Adipocyte (in vitro differentiated cells): ENCODE data around the gene ENTREP1.
"Not testable (repeated sequence)": the region's sequence is repeated elsewhere in the genome, so short reads cannot be mapped to it uniquely, and the experiment has no call there.

Experiments used
- DNase-seq: peaks from one replicate; pipeline ENCODE4 v3.0.0-alpha.2; 2015; ENCODE audit warnings: low read depth
- H3K27me3 ChIP-seq: replicated peaks from 2 replicates; pipeline ENCODE4 v1.7.0; 2013; ENCODE audit warnings: mild to moderate bottlenecking, low read length, moderate library complexity; ENCODE audit not compliant: control insufficient read depth, insufficient read depth
- H3K36me3 ChIP-seq: 2 replicates; pipeline ENCODE4 v1.7.0; 2013; ENCODE audit warnings: low read length, mild to moderate bottlenecking, moderate library complexity; ENCODE audit not compliant: control insufficient read depth, insufficient read depth, severe bottlenecking
- H3K4me1 ChIP-seq: 2 replicates; pipeline ENCODE4 v1.7.0; 2013; ENCODE audit warnings: mild to moderate bottlenecking, low read length, moderate library complexity; ENCODE audit not compliant: control insufficient read depth, insufficient read depth
- H3K4me3 ChIP-seq: 2 replicates; pipeline ENCODE4 v1.7.0; 2013; ENCODE audit warnings: mild to moderate bottlenecking, low read length, moderate library complexity
- H3K9ac ChIP-seq: 2 replicates; pipeline ENCODE4 v1.7.0; 2013; ENCODE audit warnings: mild to moderate bottlenecking, low read length, moderate library complexity
- H3K9me3 ChIP-seq: 2 replicates; pipeline ENCODE4 v1.7.0; 2013; ENCODE audit warnings: mild to moderate bottlenecking, low read length, moderate library complexity; ENCODE audit not compliant: control insufficient read depth

ENTREP1 gene

DNA sequence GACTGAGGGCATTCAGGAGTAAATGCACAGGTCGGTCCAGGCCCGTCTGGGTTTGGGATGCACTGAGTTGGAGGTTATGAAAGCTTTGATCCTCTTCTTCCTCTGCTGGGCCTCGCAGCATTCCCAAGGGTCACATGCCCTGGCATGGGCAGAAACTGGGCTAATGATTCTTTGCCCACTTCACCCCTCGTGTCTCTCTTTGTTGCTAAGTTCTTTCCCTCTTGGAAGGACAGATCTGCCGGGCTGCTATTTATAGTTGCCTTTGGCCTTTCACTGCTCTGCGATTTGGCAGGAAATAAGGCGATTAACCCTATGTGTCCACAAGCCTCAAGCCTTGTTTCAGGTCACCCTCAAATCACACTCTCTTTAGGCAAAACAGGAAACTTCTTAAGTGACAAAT is 66.9 kb downstream of the ENTREP1 start:
- peaks cover 14% of the 10 kb centered on the region for H3K4me1 ChIP-seq
- no peak overlapping the region for H3K4me3 ChIP-seq

DNA sequence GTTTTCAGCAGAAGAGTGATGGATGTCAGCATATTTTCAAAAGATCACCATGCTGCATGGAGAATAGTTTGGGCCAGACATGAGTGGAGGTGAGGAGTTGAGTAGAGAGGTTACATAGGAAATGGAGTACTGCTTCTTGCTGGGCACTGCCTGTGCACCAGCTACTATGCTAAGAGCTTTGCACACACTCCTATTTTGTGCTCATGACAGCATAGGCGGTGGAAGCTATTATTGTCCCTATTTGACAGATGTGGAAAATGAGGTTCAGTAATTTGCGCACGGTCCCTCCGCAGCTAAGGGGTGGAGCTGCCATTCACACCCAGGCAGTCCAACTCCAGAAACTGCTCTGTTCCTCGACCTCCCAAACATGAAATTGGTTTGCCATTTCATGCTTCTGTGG is 67.8 kb downstream of the ENTREP1 start:
- H3K36me3 ChIP-seq: no peaks in the 10 kb centered on the region
- no peak for DNase-seq
- no peak overlapping the region for H3K4me3 ChIP-seq
- H3K9me3 ChIP-seq: no peaks in the 10 kb centered on the region
- H3K4me1 ChIP-seq: peaks cover 22% of the 10 kb centered on the region
- no peak overlapping the region for H3K9ac ChIP-seq
- H3K27me3 ChIP-seq: peaks cover 25% of the 10 kb centered on the region

More for the DNA sequence above, 66.9 kb downstream of the ENTREP1 start:
- no peaks in the 10 kb centered on the region for H3K9me3 ChIP-seq
- no peaks in the 10 kb centered on the region for H3K36me3 ChIP-seq
- H3K9ac ChIP-seq: no peak overlapping the region
- DNase-seq: no peak
- H3K27me3 ChIP-seq: peaks cover 34% of the 10 kb centered on the region

DNA sequence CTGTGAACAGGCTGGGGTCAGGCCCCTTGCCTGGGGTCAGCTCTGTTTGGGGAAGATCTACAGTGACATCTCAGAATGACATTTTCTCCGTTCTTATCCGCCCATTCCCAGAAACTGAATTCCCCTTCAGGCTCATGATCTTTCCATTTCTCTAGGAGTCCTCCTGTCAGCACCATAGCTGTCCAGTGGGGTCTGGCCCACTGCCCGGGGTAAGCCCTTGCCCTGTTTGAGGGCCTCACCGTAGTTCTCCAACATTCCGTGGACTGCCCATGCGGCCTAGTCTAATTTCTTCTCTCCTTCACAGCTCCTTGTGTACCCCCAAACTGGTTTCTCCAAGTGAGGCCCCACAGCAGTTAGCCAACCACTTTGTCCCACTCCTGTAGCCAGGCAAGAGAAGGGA is 68.4 kb downstream of the ENTREP1 start:
- H3K36me3 ChIP-seq: no peaks in the 10 kb centered on the region
- no peak overlapping the region for H3K4me3 ChIP-seq
- H3K27me3 ChIP-seq: peaks cover 19% of the 10 kb centered on the region
- no peaks in the 10 kb centered on the region for H3K9me3 ChIP-seq
- no peak for DNase-seq
- H3K9ac ChIP-seq: no peak overlapping the region
- peaks cover 24% of the 10 kb centered on the region for H3K4me1 ChIP-seq

DNA sequence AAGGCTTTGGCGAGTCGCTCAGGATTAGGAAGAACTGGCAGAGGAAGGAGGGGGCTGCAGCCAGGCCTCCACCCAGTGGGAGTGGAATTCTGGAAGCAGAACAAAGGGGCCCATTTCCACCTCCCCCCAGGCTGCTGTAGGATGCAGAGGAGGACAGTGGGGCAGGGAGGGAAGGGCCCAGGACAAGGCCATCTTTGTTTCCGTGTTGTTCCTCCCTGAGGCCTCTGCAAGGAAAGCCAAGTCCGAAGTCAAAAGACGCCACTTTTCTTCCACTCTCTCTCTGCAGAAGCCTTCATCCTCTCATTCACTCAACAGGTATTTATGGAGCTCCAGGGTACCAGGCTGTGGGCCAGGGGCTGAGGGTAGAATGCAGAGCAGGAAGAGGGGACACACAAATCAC is 70.7 kb downstream of the ENTREP1 start:
- Histone ChIP-seq H3K4me1 (peaks cover 24% of the 10 kb centered on the region), H3K9ac (no peak overlapping the region), H3K9me3 (no peaks in the 10 kb centered on the region), H3K4me3 (no peak overlapping the region), H3K36me3 (no peaks in the 10 kb centered on the region), H3K27me3 (peaks cover 5% of the 10 kb centered on the region)
- no peak for DNase-seq

DNA sequence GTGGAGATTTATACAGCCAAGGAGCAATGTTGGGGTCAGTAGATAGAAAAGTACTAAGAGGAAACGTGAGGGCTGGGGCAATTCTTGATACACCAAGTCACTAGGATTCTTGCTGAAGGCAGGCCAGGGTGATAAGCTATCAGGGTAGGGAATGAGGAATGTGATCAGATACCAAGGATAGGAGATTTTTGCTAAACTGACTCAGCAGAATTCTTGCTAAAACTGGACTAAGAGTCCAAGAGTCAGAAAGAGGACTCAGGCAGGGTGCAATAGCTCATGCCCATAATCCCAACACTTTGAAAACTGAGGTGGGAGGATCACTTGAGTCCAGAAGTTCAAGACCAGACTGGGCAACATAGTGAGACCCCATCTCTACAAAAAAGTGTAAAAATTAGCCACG is 71.7 kb downstream of the ENTREP1 start:
- Histone ChIP-seq H3K9me3 (peaks cover 5% of the 10 kb centered on the region), H3K9ac (no peak overlapping the region), H3K4me3 (no peak overlapping the region), H3K4me1 (peaks cover 21% of the 10 kb centered on the region), H3K36me3 (no peaks in the 10 kb centered on the region), H3K27me3 (peaks cover 2% of the 10 kb centered on the region)
- DNase-seq: no peak

DNA sequence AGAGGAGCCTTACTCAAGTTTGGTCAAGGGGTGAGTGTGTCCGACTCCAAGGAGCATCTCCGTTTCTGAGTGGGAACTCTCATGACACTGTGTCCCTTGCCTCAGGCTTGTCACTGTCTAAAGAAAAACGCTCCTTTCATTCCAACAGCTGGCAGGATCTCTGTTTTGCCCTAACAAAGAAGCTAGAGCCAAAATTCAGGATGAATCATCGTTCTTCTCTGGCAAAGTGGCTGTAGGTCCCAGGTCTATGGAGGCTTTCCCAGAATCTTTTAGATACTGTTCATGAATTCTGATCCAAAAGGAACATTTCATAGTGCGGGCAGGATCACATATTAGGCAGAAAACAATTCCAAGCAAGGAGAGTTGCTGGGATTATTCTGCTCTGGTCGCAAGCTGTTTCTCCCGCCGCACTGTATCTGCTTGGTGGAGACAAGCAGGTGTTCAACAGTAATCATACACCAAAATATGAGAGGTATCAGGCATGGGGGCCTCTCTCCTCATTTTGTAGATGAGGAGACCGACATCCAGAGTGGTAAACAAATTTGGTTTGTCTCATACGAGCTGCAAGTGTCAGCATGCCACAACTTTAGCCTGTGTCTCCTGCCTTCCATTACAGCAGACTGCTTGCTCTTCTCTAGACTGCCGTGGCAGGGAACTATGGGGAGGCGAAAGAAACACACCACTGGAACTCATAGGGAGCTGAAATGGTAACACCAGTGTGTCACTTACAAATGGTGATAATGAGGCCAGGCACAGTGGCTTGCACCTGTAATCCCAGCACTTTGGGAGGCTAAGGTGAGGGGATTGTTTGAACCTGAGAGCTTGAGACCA is 72.6 kb downstream of the ENTREP1 start:
- H3K4me1 ChIP-seq: peaks cover 13% of the 10 kb centered on the region
- peak overlapping the region; percentile 18 for H3K4me3 ChIP-seq
- H3K9me3 ChIP-seq: peaks cover 5% of the 10 kb centered on the region
- H3K27me3 ChIP-seq: peaks cover 3% of the 10 kb centered on the region
- no peak overlapping the region for H3K9ac ChIP-seq
- DNase-seq: peak; percentile 14
- H3K36me3 ChIP-seq: no peaks in the 10 kb centered on the region

DNA sequence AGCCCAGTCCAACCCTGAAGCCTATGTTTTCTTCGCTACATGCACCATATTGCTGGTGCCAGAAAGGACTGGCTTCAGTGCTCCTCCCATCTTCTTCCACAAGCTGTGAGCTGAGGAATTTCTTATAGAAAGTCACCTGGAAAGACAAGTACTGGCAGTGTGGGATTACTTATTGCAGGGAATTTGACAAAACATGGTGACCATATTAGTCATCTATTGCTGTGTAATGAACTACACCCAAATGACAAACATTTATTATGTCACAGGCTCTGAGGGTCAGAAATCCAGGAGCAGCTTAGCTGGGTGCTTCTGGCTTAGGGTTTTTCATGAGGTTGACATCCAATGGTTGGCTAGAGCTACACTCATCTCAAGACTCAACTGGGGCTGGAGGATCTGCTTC is 75.5 kb downstream of the ENTREP1 start:
- H3K4me3 ChIP-seq: no peak overlapping the region
- DNase-seq: no peak
- no peaks in the 10 kb centered on the region for H3K36me3 ChIP-seq
- peaks cover 5% of the 10 kb centered on the region for H3K9me3 ChIP-seq
- peaks cover 10% of the 10 kb centered on the region for H3K27me3 ChIP-seq
- H3K4me1 ChIP-seq: peaks cover 13% of the 10 kb centered on the region
- no peak overlapping the region for H3K9ac ChIP-seq

DNA sequence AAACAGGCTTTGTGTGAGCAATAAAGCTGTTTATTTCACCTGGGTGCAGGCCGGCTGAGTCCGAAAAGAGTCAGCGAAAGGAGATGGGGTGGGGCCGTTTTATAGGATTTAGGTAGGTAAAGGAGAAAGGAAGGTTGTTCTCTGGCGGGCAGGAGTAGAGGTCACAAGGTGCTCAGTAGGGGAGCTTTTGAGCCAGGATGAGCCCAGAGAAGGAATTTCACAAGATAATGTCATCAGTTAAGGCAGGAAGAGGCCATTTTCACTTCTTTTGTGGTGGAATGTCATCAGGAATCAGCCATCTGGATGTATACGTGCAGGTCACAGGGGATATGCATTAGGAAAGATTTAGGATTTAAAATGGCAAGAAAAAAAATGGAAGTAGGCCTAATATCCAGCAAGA is 84.9 kb downstream of the ENTREP1 start:
- not testable (repeated sequence) for DNase-seq, H3K9me3 ChIP-seq, H3K36me3 ChIP-seq, H3K4me3 ChIP-seq, H3K4me1 ChIP-seq, H3K9ac ChIP-seq
- peaks cover 17% of the 10 kb centered on the region for H3K27me3 ChIP-seq

DNA sequence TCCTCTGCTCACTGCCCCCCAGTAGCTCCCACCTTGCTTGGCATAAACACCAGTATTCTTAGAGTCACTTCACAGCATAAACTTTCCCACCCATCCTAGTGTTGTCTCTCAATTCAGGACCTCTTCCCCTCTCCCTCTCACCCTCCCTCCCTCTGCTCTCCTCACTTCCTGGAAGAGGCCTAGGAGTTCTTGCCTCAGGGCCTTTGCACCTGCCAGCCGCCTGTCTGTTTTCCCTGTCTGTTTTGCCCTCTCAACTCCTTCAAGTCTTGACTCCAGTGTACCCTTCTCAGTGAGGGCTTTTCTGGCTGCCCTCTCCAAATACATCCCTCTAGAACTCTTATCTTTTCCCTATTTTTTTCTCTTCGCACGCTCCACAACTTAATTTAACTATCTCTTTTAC is 86.2 kb downstream of the ENTREP1 start:
- Histone ChIP-seq H3K4me1 (no peaks in the 10 kb centered on the region), H3K9me3 (no peaks in the 10 kb centered on the region), H3K36me3 (no peaks in the 10 kb centered on the region), H3K4me3 (no peak overlapping the region), H3K27me3 (peaks cover 17% of the 10 kb centered on the region), H3K9ac (no peak overlapping the region)
- DNase-seq: no peak

DNA sequence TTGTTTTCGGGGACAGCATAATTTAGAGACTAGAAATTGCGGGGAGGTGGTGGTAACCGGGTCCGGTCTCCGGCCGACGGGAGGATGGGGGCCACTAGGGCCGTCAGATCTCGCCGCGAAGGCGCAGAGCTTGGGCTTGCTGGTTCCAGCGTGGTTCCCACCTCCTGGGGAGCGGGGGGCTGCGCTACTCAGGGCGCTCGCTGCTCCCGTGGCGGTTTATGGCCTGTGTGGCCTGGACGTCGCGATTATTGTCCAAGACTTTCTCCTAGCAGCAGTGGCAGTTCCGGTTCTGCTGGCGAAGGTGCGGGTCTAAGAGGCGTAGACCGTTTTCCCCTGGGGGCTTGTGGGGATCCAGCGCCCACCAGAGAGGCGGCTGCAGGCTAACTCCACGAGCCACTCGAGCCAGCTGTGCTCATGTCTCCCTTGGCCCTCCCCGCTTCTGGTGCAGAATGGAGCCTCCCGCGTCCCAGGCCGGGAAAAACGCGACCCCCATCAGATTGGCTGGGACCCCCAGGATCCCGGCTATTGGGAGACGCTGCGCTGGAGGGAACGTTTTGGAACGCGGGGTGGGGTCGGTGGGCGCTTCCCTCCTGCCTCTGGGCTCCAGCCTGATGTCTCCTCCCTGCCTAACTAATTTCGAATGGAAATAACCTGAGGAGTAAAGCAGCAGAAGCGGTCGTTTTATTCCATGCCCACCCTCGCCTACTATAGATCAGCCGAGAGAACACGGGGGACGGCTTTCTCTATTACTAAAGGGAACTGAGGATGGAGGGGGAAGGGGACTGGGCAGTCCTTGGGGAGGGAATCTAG is 87.1 kb downstream of the ENTREP1 start:
- no peak for DNase-seq
- Histone ChIP-seq H3K36me3 (no peaks in the 10 kb centered on the region), H3K4me3 (no peak overlapping the region), H3K4me1 (no peaks in the 10 kb centered on the region), H3K9ac (no peak overlapping the region), H3K27me3 (peaks cover 17% of the 10 kb centered on the region), H3K9me3 (no peaks in the 10 kb centered on the region)

DNA sequence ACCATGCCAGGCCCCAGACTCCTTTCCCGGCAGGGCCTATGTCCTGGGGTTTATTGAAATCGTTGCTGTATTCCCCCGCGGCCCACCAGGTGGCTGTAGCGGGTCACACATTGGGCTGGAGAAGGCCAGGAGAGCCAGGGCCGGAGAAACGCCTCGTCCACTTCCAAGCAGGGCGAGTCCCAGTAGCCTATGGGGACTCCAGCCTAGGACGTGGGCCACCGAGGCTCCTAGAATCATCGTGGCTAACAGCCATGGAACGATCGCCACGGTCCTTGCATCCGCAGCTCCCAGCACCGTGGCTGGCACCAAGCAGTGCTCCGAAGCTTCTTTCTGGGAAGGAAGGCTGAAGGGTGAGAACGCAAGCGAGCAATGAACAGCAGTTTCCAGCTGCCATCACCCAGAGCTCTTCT is 87.7 kb downstream of the ENTREP1 start:
- Histone ChIP-seq H3K9me3 (no peaks in the 10 kb centered on the region), H3K9ac (no peak overlapping the region), H3K36me3 (no peaks in the 10 kb centered on the region), H3K4me1 (no peaks in the 10 kb centered on the region), H3K27me3 (peaks cover 17% of the 10 kb centered on the region), H3K4me3 (peak overlapping the region; percentile 53)
- DNase-seq: peak; percentile 77
